K562 (cell line): ENCODE results near the gene CPLX4. TPM values are rescaled to one million over a fixed set of nuclear protein-coding genes. Genes with fewer than 3 reads are reported as not detected.

Experiments
- ATAC-seq: fragments of 200-7000 bp; cut with Tn5 transposase; 3 replicates; pipeline ENCODE4 v1.9.1; 2020; ENCODE audit warnings: moderate library complexity
- Bru-seq: library from RNA; stranded (reverse); fragments of 400-500 nt; gene quantifications from one replicate; lab custom pipeline; 2021; lab: Mats Ljungman, UMichigan
- BruChase-seq, 2 experiments: library from RNA; stranded (reverse); fragments of 400-500 nt; gene quantifications; one replicate each; lab custom pipeline; 2021; lab: Mats Ljungman, UMichigan
- BruUV-seq: library from RNA; stranded (reverse); fragments of 400-500 nt; replicated peaks from 2 replicates; lab custom pipeline; 2021; lab: Mats Ljungman, UMichigan
- CTCF ChIA-PET: fragments of 300-600 bp; formaldehyde crosslinking; extraction: SDS; loops from one replicate; lab custom pipeline; 2021; ENCODE audit warnings: low intra/inter-chr PET ratio; lab: Yijun Ruan, JAX
- POLR2A ChIA-PET: fragments of 300-600, 350-650 bp; sonication (Branson Sonifier 250); formaldehyde crosslinking; extraction: SDS; loops from one replicate; lab custom pipeline; 2021; ENCODE audit warnings: antibody characterized with exemption, inconsistent platforms; lab: Yijun Ruan, JAX
- DNase-seq, 4 experiments: peaks; one replicate each; pipeline versions ENCODE4 v3.0.0 to v3.0.0-alpha.2; 2011 to 2018; ENCODE audit warnings: low spot score in 3 of 4, mixed read lengths in 3 of 4; ENCODE audit errors: extremely low read depth in 1 of 4
- FAIRE-seq: peaks from 2 replicates; lab custom pipeline; 2011; peaks lifted over from hg19 to GRCh38; lab: Jason Lieb, UNC
- H2AFZ ChIP-seq: 2 replicates; pipeline ENCODE4 v1.6.0; 2011; ENCODE audit warnings: low read depth, low read length, control low read depth, inconsistent platforms
- H3K27ac ChIP-seq: fragments of 200-600 bp; 3 replicates; pipeline ENCODE4 v1.8.0; 2011; ENCODE audit warnings: low read depth, mild to moderate bottlenecking, control low read depth, inconsistent platforms, low read length, moderate library complexity, mixed read lengths; ENCODE audit errors: extremely low read depth
- H3K27me3 ChIP-seq, 2 experiments: fragments of 300-600 bp in 1 of 2; 2 replicates in 1 of 2; 3 replicates in 1 of 2; pipeline versions ENCODE4 v1.6.0 to v1.8.0; 2011; ENCODE audit warnings: inconsistent platforms in 2 of 2, low read length in 2 of 2, mild to moderate bottlenecking in 1 of 2, mixed read lengths in 1 of 2, moderate library complexity in 1 of 2; ENCODE audit not compliant: control insufficient read depth in 2 of 2, insufficient read depth in 2 of 2
- H3K36me3 ChIP-seq: fragments of 300-600 bp; 3 replicates; pipeline ENCODE4 v1.8.0; 2011; ENCODE audit warnings: mild to moderate bottlenecking, low read length, inconsistent platforms; ENCODE audit not compliant: control insufficient read depth, insufficient read depth
- H3K4me1 ChIP-seq, 2 experiments: fragments of 200-600 bp in 1 of 2; replicated peaks in 1 of 2; 2 replicates in 1 of 2; 3 replicates in 1 of 2; pipeline versions ENCODE4 v1.5.1 to v1.8.0; 2011; ENCODE audit warnings: inconsistent platforms in 2 of 2, low read length in 2 of 2, mild to moderate bottlenecking in 1 of 2, mixed read lengths in 1 of 2, moderate library complexity in 1 of 2; ENCODE audit not compliant: control insufficient read depth in 2 of 2, insufficient read depth in 2 of 2
- H3K4me2 ChIP-seq: 2 replicates; pipeline ENCODE4 v1.6.1; 2011; ENCODE audit warnings: low read length, control low read depth, inconsistent platforms, mixed read lengths; ENCODE audit not compliant: insufficient read depth
- H3K4me3 ChIP-seq: fragments of 200-600 bp; sonication (generic), shearing (Covaris generic); 2 replicates; pipeline ENCODE4 v1.5.1; 2016; ENCODE audit warnings: control low read depth, inconsistent platforms
- H3K79me2 ChIP-seq: fragments of 200-600 bp; 3 replicates; pipeline ENCODE4 v1.8.0; 2011; ENCODE audit warnings: low read length, inconsistent platforms; ENCODE audit not compliant: control insufficient read depth, insufficient read depth
- H3K9ac ChIP-seq, 2 experiments: 2 replicates each; pipeline versions ENCODE4 v1.6.0 to v1.6.1; 2011; ENCODE audit warnings: low read depth in 2 of 2, low read length in 2 of 2, control low read depth in 1 of 2, inconsistent platforms in 1 of 2, mild to moderate bottlenecking in 1 of 2, mixed read lengths in 1 of 2; ENCODE audit not compliant: insufficient read depth in 1 of 2
- H3K9me1 ChIP-seq: one replicate; pipeline ENCODE4 v1.6.0; 2011; ENCODE audit warnings: inconsistent platforms, mild to moderate bottlenecking, low read length, moderate library complexity; ENCODE audit not compliant: control insufficient read depth, insufficient read depth
- H3K9me3 ChIP-seq: replicated peaks from 2 replicates; pipeline ENCODE4 v1.5.1; 2011; ENCODE audit warnings: low read depth, low read length, inconsistent platforms; ENCODE audit not compliant: control insufficient read depth, insufficient read depth
- H4K20me1 ChIP-seq: replicated peaks from 2 replicates; pipeline ENCODE4 v1.6.1; 2011; ENCODE audit warnings: low read length, inconsistent platforms, mixed read lengths; ENCODE audit not compliant: control insufficient read depth, insufficient read depth
- BRD9 ChIP-seq: fragments of 450-650 bp; IDR thresholded peaks from 2 replicates; pipeline ENCODE4 v1.6.1; 2018; ENCODE audit warnings: low read depth; ENCODE audit not compliant: partially characterized antibody
- E4F1 ChIP-seq: fragments of 250-450 bp; sonication (Bioruptor Pico); IDR thresholded peaks from 2 replicates; pipeline ENCODE4 v1.5.0; 2021; ENCODE audit warnings: mild to moderate bottlenecking, borderline replicate concordance
- FOXO4 ChIP-seq: fragments of 450-650 bp; formaldehyde crosslinking; IDR thresholded peaks from 2 replicates; pipeline ENCODE4 v1.4.0; 2020; ENCODE audit warnings: mild to moderate bottlenecking, moderate library complexity
- HMG20A ChIP-seq: fragments of 450-650 bp; formaldehyde crosslinking; conservative IDR thresholded peaks from 2 replicates; pipeline ENCODE4 v1.4.0; 2020; ENCODE audit warnings: mild to moderate bottlenecking, mixed read lengths
- KLF1 ChIP-seq: fragments of 450-650 bp; IDR thresholded peaks from 2 replicates; pipeline ENCODE4 v1.6.1; 2016; ENCODE audit warnings: missing genetic modification characterization, missing compliant biosample characterization
- NFATC3 ChIP-seq: fragments of 450-650 bp; IDR thresholded peaks from 2 replicates; pipeline ENCODE4 v1.6.1; 2017; ENCODE audit warnings: mild to moderate bottlenecking
- PHF8 ChIP-seq: fragments of 200-600 bp; sonication (generic); IDR thresholded peaks from 2 replicates; pipeline ENCODE4 v1.6.1; 2012; ENCODE audit warnings: mixed run types, mild to moderate bottlenecking, inconsistent platforms, low read length, moderate library complexity, borderline replicate concordance
- PRPF4 ChIP-seq: fragments of 200-400 bp; formaldehyde crosslinking; IDR thresholded peaks from one replicate; pipeline ENCODE4 v1.6.1; 2017; ENCODE audit warnings: low read length, low read depth, mild to moderate bottlenecking; ENCODE audit not compliant: insufficient read depth, poor library complexity, severe bottlenecking
- STAT5B ChIP-seq: fragments of 250-450 bp; sonication (Bioruptor Pico); IDR thresholded peaks from 2 replicates; pipeline ENCODE4 v1.8.0; 2021; ENCODE audit warnings: mild to moderate bottlenecking, inconsistent platforms
- ZFPM2 ChIP-seq: fragments of 250-450 bp; sonication (Bioruptor Pico); IDR thresholded peaks from 2 replicates; pipeline ENCODE4 v1.5.1; 2022; ENCODE audit warnings: mild to moderate bottlenecking
- ZNF143 ChIP-seq: sonication (generic); formaldehyde crosslinking; IDR thresholded peaks from 2 replicates; pipeline ENCODE4 v1.9.0; 2022; ENCODE audit warnings: mild to moderate bottlenecking, missing genetic modification reagents
- ZNF253 ChIP-seq: fragments of 250-450 bp; sonication (Bioruptor Pico); conservative IDR thresholded peaks from 2 replicates; pipeline ENCODE4 v1.6.1; 2021; ENCODE audit warnings: mild to moderate bottlenecking
- WGBS: fragments of 100-300 bp; shearing (Covaris generic); methylation state at CpG from one replicate; pipeline ENCODE4 v1.1.6; 2016; ENCODE audit warnings: low coverage, mixed read lengths; ENCODE audit not compliant: insufficient coverage; ENCODE audit errors: missing lambda C conversion rate; 5-methylcytosine and 5-hydroxymethylcytosine counted together
- in situ Hi-C: fragments of 300-500 bp; cut with MboI; formaldehyde crosslinking; loops from 4 replicates; pipeline ENCODE4 v1.15.0; 2018; ENCODE audit warnings: inconsistent platforms, mixed read lengths
- intact Hi-C: fragments of 100-400 bp; cut with micrococcal nuclease; formaldehyde crosslinking; loops from 2 replicates; pipeline ENCODE4 v1.14.2; 2022
- long read RNA-seq, 3 experiments: library from polyadenylated mRNA in 2 of 3; library from RNA in 1 of 3; unstranded in 2 of 3; stranded (forward) in 1 of 3; transcript quantifications; one replicate each; pipeline ENCODE4 v2.0.0, GENCODE V29; 2019 to 2022
- polyA minus RNA-seq, 3 experiments: library from RNA; depleted of rRNA, polyadenylated mRNA; stranded (reverse); fragments of >200 nt; gene quantifications; 2 replicates each; pipeline ENCODE4 v1.2.3, GENCODE V29; 2011
- polyA plus RNA-seq, 8 experiments: library from polyadenylated mRNA; depleted of rRNA in 4 of 8; stranded (reverse) in 5 of 8; unstranded in 3 of 8; fragments of >200 nt; fragmentation: Nextera tagmentation in 2 of 8; fragmentation: Illumina TruSeq in 1 of 8; extraction: Ambion mirVana in 2 of 8; extraction: Trizol in 1 of 8; gene quantifications; 2 replicates each; pipeline versions ENCODE4 v1.2.1 to v1.2.3, GENCODE V29; 2011 to 2014; ENCODE audit warnings: inconsistent platforms in 1 of 8, missing spikeins in 1 of 8
- total RNA-seq, 7 experiments: library from RNA; depleted of rRNA in 6 of 7; stranded (reverse); fragments of >200 nt in 6 of 7; fragmentation: Illumina TruSeq in 2 of 7; extraction: Trizol in 2 of 7; gene quantifications; 2 replicates each; pipeline versions ENCODE4 v1.2.1 to v1.2.3, GENCODE V29; 2011 to 2021; ENCODE audit warnings: low replicate concordance in 1 of 7

CPLX4 gene
- not detected in 2 replicates for total RNA-seq (2011; cell fraction: chromatin; rRNA removed; ENCODE audit: low replicate concordance)
- total RNA-seq (2011; cell fraction: nucleolus; rRNA removed) = not detected in 2 replicates
- total RNA-seq (2011; cell fraction: nucleoplasm; rRNA removed) = not detected in 2 replicates
- not detected in 2 replicates for total RNA-seq (2014; rRNA removed)
- not detected in 2 replicates for total RNA-seq (2014; rRNA removed; fragmentation: Illumina TruSeq; extraction: Trizol)
- total RNA-seq (2015; rRNA removed; fragmentation: Illumina TruSeq; extraction: Trizol) = not detected in 2 replicates
- total RNA-seq (2021) = not detected in 2 replicates
- polyA plus RNA-seq (2011; rRNA removed) = not detected in 2 replicates
- not detected in 2 replicates for polyA plus RNA-seq (2011; cell fraction: cytosol; rRNA removed)
- not detected in 2 replicates for polyA plus RNA-seq (2011; cell fraction: nucleus; rRNA removed)
- not detected in 2 replicates for polyA plus RNA-seq (2012)
- polyA plus RNA-seq (2014; fragmentation: Illumina TruSeq; extraction: Trizol) = not detected in 2 replicates
- polyA plus RNA-seq (2014; fragmentation: Nextera tagmentation; extraction: Ambion mirVana) = not detected
- not detected in 2 replicates for polyA plus RNA-seq (2014; rRNA removed)
- not detected in 2 replicates for polyA minus RNA-seq (2011; rRNA and poly(A)+ RNA removed)
- not detected in 2 replicates for polyA minus RNA-seq (2011; cell fraction: cytosol; rRNA and poly(A)+ RNA removed)
- not detected in 2 replicates for polyA minus RNA-seq (2011; cell fraction: nucleus; rRNA and poly(A)+ RNA removed)
- Bru-seq, nascent RNA = percentile 3 among the genes with signal in this experiment
- percentile 30 among the genes with signal in this experiment for BruChase-seq, experiment 1, labeled RNA remaining after a 2-hour chase
- percentile 26 among the genes with signal in this experiment for BruChase-seq, experiment 2, labeled RNA remaining after a 6-hour chase
- long read RNA-seq, experiment 1 = 0 reads
- long read RNA-seq, experiment 2 = 0 reads
- long read RNA-seq, experiment 3 = 0 reads

- Histone ChIP-seq H3K79me2 (no peaks in the 10 kb centered on the region), H3K4me2 (no peak within 1 kb of the TSS), H3K27ac (no peak within 1 kb of the TSS), H3K4me1 (no peaks in the 10 kb centered on the region), H3K36me3 (no peaks in the 10 kb centered on the region), H3K27me3 (peaks cover 0 to 4% of the 10 kb centered on the region in 2 experiments; a peak in 1 of 5 replicates), H3K4me3 (no peak within 1 kb of the TSS), H3K9me3 (no peaks in the 10 kb centered on the region), H2AFZ (no peak within 1 kb of the TSS), H3K9me1 (no peaks in the 10 kb centered on the region), H4K20me1 (no peaks in the 10 kb centered on the region), H3K9ac (no peak within 1 kb of the TSS)
- TF ChIP-seq PHF8 (no peak), ZNF143 (CRISPR knock-in tag) (no peak), NFATC3 (no peak), HMG20A (CRISPR knock-in tag) (no peak), PRPF4 (no peak), KLF1 (no peak), ZNF253 (CRISPR knock-in tag) (no peak), STAT5B (no peak), ZFPM2 (CRISPR knock-in tag) (no peak), FOXO4 (CRISPR knock-in tag) (no peak), BRD9 (no peak), E4F1 (no peak)
- ChIA-PET CTCF (no interaction called here), POLR2A (interaction anchor here (0.6 to 1.2 kb wide), 2 partner anchors 8 to 16 kb away, joined by 3 read pairs; no protein-coding TSS in a partner anchor)
- DNase-seq (no peak), ATAC-seq (no peak), FAIRE-seq (no peak)
- no TSS peak for BruUV-seq
- intact Hi-C loops (no loop called here), in situ Hi-C loops (no loop called here)
- WGBS = 3% methylated on average over 4 of the region's 4 CpGs
Measured at GRCh38 chr18:59318460-59319050, at the start of gene CPLX4. Gene CPLX4, minus strand, starts transcription at chr18:59318649. Its CDS starts 187 bp downstream, at chr18:59318462.
